ENCODE data around the gene ZNF888. TPM values are rescaled to one million over a fixed set of nuclear protein-coding genes. Genes with fewer than 3 reads are reported as not detected.

Gene ZNF888
- total and polyA plus RNA-seq, 9 of the 15 experiments (the other 6 are each of a cell fraction or from before 2014, with no cell fraction given) = 1.6 to 13.3 (median 9.9) TPM

GRCh38 chr19:52922841-52923777 is at the start of gene ZNF888 (continued):
- TF ChIP-seq ZNF165 (CRISPR knock-in tag; IDR thresholded peaks at IDR 0.05; ENCODE audit: borderline replicate concordance) (no peak), ETV1 (tag; conservative IDR thresholded peaks at IDR 0.05; ENCODE audit: low read depth) (peak; percentile 69; the same call in 1 of the 2 replicates), SAP30 (IDR thresholded peaks at IDR 0.05; ENCODE audit: borderline replicate concordance, insufficient read depth, low read depth, low read length, poor library complexity, severe bottlenecking) (peak; percentile 95), ATF6 (CRISPR knock-in tag; IDR thresholded peaks at IDR 0.05) (0 out of 2 replicates have a peak, but pooled peaks have one; percentile 73), VEZF1 (CRISPR knock-in tag; IDR thresholded peaks at IDR 0.05) (peak; percentile 46), POLR2B (IDR thresholded peaks at IDR 0.05; ENCODE audit: low read depth, partially characterized antibody) (peak; percentile 86), PHF8 (IDR thresholded peaks at IDR 0.05; ENCODE audit: borderline replicate concordance, low read length) (peak; percentile 78; the same call in 1 of the 2 replicates), KLF1 (tag; IDR thresholded peaks at IDR 0.05) (no peak), TEAD2 (tag; IDR thresholded peaks at IDR 0.05) (no peak), ATF3 (IDR thresholded peaks at IDR 0.05) (no peak), ATF3 (CRISPR knock-in tag; conservative IDR thresholded peaks at IDR 0.05) (no peak), SIN3B (IDR thresholded peaks at IDR 0.05; ENCODE audit: low read depth) (0 out of 2 replicates have a peak, but pooled peaks have one; percentile 20), NFIC (IDR thresholded peaks at IDR 0.05) (peak; percentile 34), ZKSCAN1 (IDR thresholded peaks at IDR 0.05; ENCODE audit: low read depth, low read length) (no peak), ZNF507 (tag; conservative IDR thresholded peaks at IDR 0.05) (no peak), MYBL2 (IDR thresholded peaks at IDR 0.05; ENCODE audit: low read depth) (peak; percentile 89), MYBL2 (CRISPR knock-in tag; IDR thresholded peaks at IDR 0.05; ENCODE audit: borderline replicate concordance) (no peak), POLR2A (conservative IDR thresholded peaks at IDR 0.05) (peak; percentile 93), ZBTB12 (CRISPR knock-in tag; IDR thresholded peaks at IDR 0.05) (no peak), RBBP5 (IDR thresholded peaks at IDR 0.05; ENCODE audit: borderline replicate concordance, insufficient read depth, low read length, poor library complexity, severe bottlenecking) (no peak), GABPA (tag; conservative IDR thresholded peaks at IDR 0.05; ENCODE audit: low read depth) (peak; percentile 44; the same call in 1 of the 2 replicates)
